Measurements from ENCODE around the gene HOXB4. TPM values are rescaled to one million over a fixed set of nuclear protein-coding genes. Genes with fewer than 3 reads are reported as not detected.

Gene HOXB4
- total RNA-seq, 1 experiment from 2014 or later: not detected

GRCh38 chr17:48605991-48606891 is 28.1 kb upstream of the HOXB4 start:
- H3K79me2 ChIP-seq (ENCODE audit: insufficient read depth, low read length): no peaks in the 10 kb centered on the region
- no peak overlapping the region for H2BK5ac ChIP-seq (ENCODE audit: insufficient read length, low read length)
- H2BK12ac ChIP-seq (ENCODE audit: insufficient read length, low read depth, low read length): no peak overlapping the region
- no peaks in the 10 kb centered on the region for H4K20me1 ChIP-seq (ENCODE audit: control insufficient read depth, insufficient read depth, insufficient read length)
- no peak overlapping the region for H3K4me3 Mint-ChIP-seq
- no peaks in the 10 kb centered on the region for H3K79me1 ChIP-seq (ENCODE audit: insufficient read depth, low read depth, low read length, poor library complexity, severe bottlenecking)
- H4K8ac ChIP-seq (replicated peaks; ENCODE audit: insufficient read length, low read depth, low read length): no peak overlapping the region
- H3K27ac Mint-ChIP-seq: no peak overlapping the region
- H3K36me3 Mint-ChIP-seq (ENCODE audit: insufficient read depth in 1 of 3, low read depth in 3 of 3): no peaks in the 10 kb centered on the region; a peak in 1 of 7 replicates
- DNase-seq: no peak
- no peaks in the 10 kb centered on the region for H3K9me3 ChIP-seq (ENCODE audit: control insufficient read depth, low read depth, low read length)
- no peak overlapping the region for H2BK120ac ChIP-seq (ENCODE audit: low read depth, low read length, poor library complexity, severe bottlenecking)
- H4K5ac ChIP-seq (ENCODE audit: insufficient read length, low read depth, low read length): no peak overlapping the region
- no peak overlapping the region for H3K9ac ChIP-seq (ENCODE audit: extremely low read depth, insufficient read length, low read length)
- H3K27me3 ChIP-seq (ENCODE audit: insufficient read depth, low read length): peaks cover 98% of the 10 kb centered on the region
- peaks cover 7 to 16% of the 10 kb centered on the region in 2 experiments for H3K9me3 Mint-ChIP-seq
- no peak overlapping the region for H2AFZ ChIP-seq (ENCODE audit: low read length)
- H2AK5ac ChIP-seq (ENCODE audit: insufficient read length, low read length): no peak overlapping the region
- no peak overlapping the region for H3K56ac ChIP-seq (ENCODE audit: insufficient read length, low read depth, low read length)
- H3K18ac ChIP-seq (ENCODE audit: insufficient read length, low read depth, low read length): no peak overlapping the region
- no peak overlapping the region for H4K91ac ChIP-seq (ENCODE audit: insufficient read length, low read depth, low read length)
- H2BK15ac ChIP-seq (ENCODE audit: low read depth, low read length): no peak overlapping the region
- H3K27ac ChIP-seq (ENCODE audit: insufficient read length, low read depth, low read length): no peak overlapping the region
- H3K4me1 ChIP-seq (ENCODE audit: insufficient read depth, low read length): no peaks in the 10 kb centered on the region
- H2BK20ac ChIP-seq (ENCODE audit: low read depth, low read length, poor library complexity, severe bottlenecking): no peak overlapping the region
- no CpG with 5 or more reads among the region's 41 CpGs for WGBS (ENCODE audit: extremely low coverage, insufficient read length, low lambda C conversion rate)
- TF ChIP-seq, protein P1, sequence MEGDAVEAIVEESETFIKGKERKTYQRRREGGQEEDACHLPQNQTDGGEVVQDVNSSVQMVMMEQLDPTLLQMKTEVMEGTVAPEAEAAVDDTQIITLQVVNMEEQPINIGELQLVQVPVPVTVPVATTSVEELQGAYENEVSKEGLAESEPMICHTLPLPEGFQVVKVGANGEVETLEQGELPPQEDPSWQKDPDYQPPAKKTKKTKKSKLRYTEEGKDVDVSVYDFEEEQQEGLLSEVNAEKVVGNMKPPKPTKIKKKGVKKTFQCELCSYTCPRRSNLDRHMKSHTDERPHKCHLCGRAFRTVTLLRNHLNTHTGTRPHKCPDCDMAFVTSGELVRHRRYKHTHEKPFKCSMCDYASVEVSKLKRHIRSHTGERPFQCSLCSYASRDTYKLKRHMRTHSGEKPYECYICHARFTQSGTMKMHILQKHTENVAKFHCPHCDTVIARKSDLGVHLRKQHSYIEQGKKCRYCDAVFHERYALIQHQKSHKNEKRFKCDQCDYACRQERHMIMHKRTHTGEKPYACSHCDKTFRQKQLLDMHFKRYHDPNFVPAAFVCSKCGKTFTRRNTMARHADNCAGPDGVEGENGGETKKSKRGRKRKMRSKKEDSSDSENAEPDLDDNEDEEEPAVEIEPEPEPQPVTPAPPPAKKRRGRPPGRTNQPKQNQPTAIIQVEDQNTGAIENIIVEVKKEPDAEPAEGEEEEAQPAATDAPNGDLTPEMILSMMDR (conservative IDR thresholded peaks at IDR 0.05): no peak
- no peak overlapping the region for H3K4ac ChIP-seq (ENCODE audit: low read depth, low read length)
- H3K14ac ChIP-seq (ENCODE audit: insufficient read depth, low read length): no peak overlapping the region
- H3K4me1 Mint-ChIP-seq: peaks cover 4 to 9% of the 10 kb centered on the region in 2 experiments; a peak in 3 of 4 replicates
- H3K23me2 ChIP-seq (ENCODE audit: insufficient read length, low read depth, low read length, poor library complexity, severe bottlenecking): peaks cover 5% of the 10 kb centered on the region
- peaks cover 100% of the 10 kb centered on the region for H3K27me3 Mint-ChIP-seq (ENCODE audit: low read depth)
- no peak overlapping the region for H3K4me2 ChIP-seq (ENCODE audit: insufficient read depth, insufficient read length, low read length)
- H3K23ac ChIP-seq (ENCODE audit: insufficient read length, low read depth, low read length): no peak overlapping the region
- H3T11ph ChIP-seq (ENCODE audit: low read length): no peak overlapping the region

Measured in H9 (cell line).